Peyer's patch (tissue), 4 donors: ENCODE data around the gene GRN.

Experiments
- CTCF ChIP-seq, 6 experiments: fragments of 450-650 bp in 4 of 6; fragments of 200-600 bp in 2 of 6; sonication (generic) in 1 of 6; IDR thresholded peaks; one replicate each; pipeline ENCODE4 v1.5.1; 2017 to 2019; ENCODE audit warnings: antibody characterized with exemption in 6 of 6, mild to moderate bottlenecking in 3 of 6, moderate library complexity in 1 of 6
- POLR2A ChIP-seq, 2 donors: fragments of 450-650 bp; IDR thresholded peaks; one replicate each; pipeline ENCODE4 v1.5.1; 2017; ENCODE audit warnings: antibody characterized with exemption in 2 of 2, mild to moderate bottlenecking in 2 of 2, moderate library complexity in 2 of 2

GRCh38 chr17:44362459-44362948, 17.4 kb downstream of the GRN start:
- TF ChIP-seq CTCF (IDR thresholded peaks at IDR 0.05) = no peak
- TF ChIP-seq POLR2A (IDR thresholded peaks at IDR 0.05) = no peak
